ELF-1 (cell line): ENCODE results near the gene C11orf65.
A peak's percentile ranks its signal among the peaks of the same experiment; 100 is the strongest.

Experiments used
- DNase-seq: peaks from one replicate; pipeline ENCODE4 v3.0.0-alpha.2; 2016; ENCODE audit warnings: low read depth, low spot score

C11orf65 gene

DNA sequence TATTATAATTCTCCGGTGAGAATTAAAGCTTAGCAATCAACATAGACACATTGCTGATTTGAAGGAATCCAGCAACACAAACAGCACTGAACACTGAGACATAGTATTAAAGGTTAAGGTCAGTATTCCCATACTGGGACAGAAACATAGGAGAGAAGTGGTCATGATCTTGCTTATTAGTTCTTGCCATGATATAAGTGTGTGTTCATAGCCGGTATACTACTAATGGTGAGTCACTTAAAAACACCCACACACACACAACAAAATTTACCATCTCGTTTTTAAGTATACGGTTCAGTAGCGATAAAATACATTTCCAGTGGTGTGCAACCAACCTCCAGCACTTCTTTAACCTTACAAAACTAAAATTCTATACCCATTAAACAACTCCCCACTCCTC, 96.3 kb downstream of the C11orf65 start:
- no peak for DNase-seq

DNA sequence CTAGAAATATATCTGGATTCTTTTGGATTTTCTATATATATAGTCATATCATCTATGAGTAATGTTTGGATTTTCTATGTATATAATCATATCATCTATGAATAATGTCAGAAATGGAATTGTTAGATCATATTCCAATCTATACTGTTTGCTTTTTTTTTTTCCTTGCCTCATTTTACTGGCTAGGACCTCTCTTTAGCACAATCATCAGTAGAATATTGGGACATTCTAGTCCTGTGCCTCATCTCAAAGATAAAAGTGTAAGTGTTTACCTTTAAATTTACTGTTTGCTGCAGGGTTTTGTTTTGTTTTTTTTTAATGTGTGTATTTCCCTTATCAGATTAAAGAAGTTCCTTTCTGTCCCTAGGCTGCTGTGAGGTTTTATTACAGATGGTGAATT, 97.0 kb downstream of the C11orf65 start:
- DNase-seq, result no peak

DNA sequence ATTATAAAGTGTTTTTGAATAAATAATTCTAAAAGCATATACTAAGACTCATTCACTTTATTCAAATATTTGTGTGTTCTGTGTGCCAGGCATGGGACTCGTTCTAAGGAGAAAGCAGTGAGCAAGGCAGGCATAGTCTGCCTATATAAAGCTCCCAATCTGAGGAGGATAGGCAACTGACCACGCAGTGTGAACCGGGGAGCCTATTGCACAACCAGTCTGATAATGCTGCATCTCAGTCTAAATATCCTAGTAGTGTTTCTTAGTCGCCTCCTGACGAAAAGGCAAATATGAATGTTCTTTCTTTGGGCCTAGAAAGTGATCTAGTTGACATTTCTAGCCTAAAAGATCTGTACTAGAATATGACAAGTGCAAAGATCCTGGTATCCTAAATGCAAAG, 98.3 kb downstream of the C11orf65 start:
- no peak for DNase-seq

DNA sequence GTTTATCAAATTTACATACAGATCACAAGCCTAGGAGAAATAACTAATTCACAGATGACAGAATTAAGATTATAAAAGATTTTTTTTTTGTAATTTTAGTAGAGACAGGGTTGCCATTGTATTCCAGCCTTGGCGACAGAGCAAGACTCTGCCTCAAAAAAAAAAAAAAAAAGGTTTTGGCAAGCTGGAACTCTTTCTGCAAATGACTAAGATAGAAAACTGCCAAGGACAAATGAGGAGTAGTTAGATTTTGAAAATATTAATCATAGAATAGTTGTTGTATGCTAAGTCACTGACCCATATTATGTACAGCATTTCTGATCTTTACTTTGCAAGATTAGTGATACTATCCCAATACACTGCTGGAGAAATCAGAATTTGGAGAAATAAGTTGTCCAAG, 99.2 kb downstream of the C11orf65 start:
- DNase-seq, result no peak

DNA sequence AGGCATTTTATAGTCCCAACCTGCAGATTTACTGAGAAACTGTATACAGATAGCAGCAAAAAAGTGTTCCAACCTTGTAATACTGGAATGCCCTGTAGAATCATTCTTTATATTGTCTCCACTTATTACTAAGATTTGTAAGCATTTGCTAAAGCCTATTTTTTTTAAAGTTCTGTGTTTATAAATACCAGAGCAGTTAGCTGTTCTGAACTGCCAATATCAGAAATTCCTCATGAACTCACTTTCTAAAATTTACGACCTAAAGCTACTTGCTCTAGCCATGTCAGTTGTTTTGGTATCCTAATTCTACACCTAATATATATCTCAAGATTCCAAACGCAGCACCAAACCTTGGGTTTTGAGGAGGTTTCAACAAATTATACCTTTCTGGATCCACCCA, 103.2 kb downstream of the C11orf65 start:
- no peak for DNase-seq

DNA sequence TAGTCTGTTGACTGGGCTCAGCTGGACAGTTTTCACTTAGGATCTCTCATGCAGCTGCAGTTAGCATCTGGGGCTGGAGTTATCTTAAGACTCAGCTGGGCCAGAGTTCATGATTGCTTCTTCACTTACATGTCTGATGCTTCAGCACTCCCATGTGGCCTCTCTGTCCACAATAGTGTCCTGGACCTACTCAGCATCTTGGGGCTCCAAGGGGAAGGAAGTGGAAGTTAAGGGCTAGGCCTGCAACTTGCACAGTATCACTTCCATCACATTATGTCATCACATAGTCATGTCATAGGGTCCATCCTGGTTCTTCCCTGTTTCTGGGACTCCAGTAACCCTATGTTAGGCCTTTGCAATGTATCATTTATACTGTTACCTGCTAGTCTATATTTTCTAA, 115.9 kb downstream of the C11orf65 start:
- DNase-seq, result no peak

DNA sequence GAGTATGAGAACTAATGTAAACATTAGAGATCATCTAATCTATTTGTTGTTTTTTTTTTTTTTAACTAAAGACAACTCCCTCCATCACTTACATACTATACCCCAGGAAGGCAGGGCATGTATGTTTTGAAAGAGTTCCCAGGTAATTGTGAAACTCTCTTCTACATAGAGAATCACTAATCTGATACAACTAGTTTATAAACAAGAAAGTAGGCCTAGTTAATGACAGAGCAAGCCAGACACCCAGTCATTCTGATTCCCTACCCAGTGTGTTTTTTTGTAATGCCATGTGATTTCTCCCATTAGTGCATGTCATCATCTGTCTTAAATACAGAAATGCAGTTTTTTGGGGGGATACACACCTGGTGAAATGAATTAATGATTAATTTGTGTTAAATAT, 120.9 kb downstream of the C11orf65 start:
- DNase-seq, result no peak

DNA sequence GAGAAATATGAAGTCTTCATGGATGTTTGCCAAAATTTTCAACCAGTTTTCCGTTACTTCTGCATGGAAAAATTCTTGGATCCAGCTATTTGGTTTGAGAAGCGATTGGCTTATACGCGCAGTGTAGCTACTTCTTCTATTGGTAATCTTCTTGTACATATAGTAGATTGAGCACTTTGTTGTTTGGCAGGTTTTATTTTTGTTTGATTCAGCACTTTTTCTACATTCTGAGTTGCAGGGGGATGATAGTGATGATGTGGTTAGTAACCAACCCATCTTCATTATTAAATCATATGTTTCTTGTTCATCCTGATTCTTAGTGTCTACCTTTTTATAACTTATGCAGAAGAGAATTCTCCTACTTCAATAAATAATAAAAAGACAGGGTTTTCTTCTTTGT, 121.6 kb downstream of the C11orf65 start:
- no peak for DNase-seq

DNA sequence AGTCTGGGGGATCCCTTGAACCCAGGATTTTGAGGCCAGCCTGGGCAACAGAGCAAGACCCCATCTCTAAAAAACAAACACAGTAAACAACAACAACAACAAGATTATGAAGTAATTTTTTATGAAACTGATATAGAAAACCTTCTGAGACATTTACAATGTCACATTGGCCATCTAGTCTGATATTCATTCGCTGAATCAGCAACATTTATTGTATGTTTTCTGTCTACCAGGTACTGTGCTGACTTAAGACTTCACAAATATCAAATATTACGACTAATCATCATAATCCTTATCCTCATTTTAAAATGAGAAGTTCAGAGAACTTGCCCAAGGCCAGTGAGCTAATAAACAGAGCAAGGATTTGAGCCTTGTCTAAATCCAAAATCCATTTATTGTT, 123.6 kb downstream of the C11orf65 start:
- DNase-seq, result no peak

DNA sequence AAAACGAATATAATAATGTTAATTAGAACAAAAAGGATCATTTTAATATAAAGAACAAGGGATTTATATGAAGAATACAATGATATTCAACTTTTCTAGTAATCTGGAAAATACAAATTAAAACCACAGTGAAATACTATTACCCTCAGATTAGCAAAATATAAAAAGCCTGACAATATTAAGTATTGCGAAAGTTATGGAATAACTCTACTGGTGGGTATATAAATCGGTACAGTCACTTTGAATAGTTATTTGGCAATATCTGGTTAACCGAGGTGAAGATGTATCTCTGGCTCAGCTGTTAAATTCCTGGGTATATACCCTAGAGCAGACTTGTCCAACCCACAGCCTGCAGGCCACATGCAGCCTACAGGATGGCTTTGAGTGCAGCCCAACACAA, 125.7 kb downstream of the C11orf65 start:
- DNase-seq, result no peak

DNA sequence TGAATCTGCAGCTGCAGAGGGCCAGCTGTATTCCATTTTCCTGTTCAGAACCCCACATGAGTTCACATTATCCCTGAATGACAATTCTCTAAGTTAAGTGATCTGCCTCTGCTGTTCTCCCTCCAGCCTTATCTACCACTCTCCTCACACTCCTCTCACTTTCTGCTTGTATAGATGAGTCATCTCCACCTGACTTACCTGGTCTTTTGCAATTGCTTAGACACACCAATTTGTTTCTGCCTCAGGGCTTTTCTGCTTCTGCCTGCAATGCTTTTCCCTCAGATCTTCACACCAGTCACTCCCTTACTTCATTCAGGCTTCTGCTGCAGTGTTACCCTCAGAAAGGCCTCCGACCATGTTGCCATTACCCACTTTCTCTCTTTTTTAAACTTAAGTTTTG, 126.4 kb downstream of the C11orf65 start:
- peak; percentile 93 for DNase-seq

DNA sequence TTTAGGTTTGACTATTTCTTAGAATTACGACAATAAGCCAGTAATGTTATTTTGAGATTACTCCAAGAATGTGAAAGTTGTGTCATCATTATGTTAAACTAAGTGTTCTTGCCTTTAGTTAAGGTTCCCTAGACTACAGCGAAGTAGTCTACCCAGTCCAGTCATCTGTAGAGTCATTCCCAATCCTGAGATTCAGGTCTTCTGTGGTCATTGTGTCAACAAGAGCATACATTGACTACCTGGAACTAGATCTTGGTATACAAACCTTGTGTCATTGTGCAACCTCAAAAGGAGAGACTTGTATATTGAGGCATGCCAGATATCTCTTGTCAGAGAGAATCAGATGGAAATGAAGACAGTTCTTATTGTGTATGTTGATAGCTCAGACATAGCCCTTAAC, 128.6 kb downstream of the C11orf65 start:
- no peak for DNase-seq

DNA sequence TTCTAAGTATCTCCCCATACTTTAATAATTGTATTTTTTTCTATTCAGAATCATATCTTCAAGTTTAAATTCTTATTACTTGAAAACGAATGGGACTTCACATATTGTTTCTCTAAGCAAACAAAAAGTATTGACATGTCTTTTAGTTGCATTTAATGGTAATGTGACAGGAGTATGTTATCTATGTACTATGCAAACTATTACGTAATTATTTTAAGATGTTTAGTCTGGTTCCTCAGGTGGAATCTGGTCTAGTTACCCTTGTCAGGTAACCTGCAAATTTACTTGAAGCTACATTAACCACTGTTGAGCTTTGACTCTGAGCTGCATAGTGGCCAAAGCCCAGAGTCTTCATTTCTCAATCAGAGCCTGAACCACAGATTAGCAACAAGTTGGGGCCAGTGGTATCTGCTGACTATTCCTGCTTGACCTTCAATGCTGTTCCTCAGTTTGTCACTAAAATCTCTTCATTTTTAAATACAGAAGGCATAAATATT, 133.9 kb downstream of the C11orf65 start:
- DNase-seq, result no peak
